NCI-H1417 treated with DMSO at 0.1 percent for 48 hours (cell line): ENCODE data around the gene NEK1.

ENCODE experiments used
- DNase-seq: peaks from one replicate; lab custom pipeline; 2025; lab: John Stamatoyannopoulos, UW

The NEK1 gene

GRCh38 chr4:169418846-169419245 is 193.5 kb downstream of the NEK1 start:
- no peak for DNase-seq

- no peak for DNase-seq
Observed at GRCh38 chr4:169417629-169418282, 194.6 kb downstream of the NEK1 start.

GRCh38 chr4:169416997-169417396 is 195.4 kb downstream of the NEK1 start:
- DNase-seq: no peak

- no peak for DNase-seq
Observed at GRCh38 chr4:169416461-169416860, 195.9 kb downstream of the NEK1 start.

GRCh38 chr4:169414913-169415312 is 197.5 kb downstream of the NEK1 start:
- no peak for DNase-seq

- DNase-seq: no peak
Observed at GRCh38 chr4:169412046-169412445, 200.3 kb downstream of the NEK1 start.

GRCh38 chr4:169410839-169411770 is 201.3 kb downstream of the NEK1 start:
- no peak for DNase-seq

DNA sequence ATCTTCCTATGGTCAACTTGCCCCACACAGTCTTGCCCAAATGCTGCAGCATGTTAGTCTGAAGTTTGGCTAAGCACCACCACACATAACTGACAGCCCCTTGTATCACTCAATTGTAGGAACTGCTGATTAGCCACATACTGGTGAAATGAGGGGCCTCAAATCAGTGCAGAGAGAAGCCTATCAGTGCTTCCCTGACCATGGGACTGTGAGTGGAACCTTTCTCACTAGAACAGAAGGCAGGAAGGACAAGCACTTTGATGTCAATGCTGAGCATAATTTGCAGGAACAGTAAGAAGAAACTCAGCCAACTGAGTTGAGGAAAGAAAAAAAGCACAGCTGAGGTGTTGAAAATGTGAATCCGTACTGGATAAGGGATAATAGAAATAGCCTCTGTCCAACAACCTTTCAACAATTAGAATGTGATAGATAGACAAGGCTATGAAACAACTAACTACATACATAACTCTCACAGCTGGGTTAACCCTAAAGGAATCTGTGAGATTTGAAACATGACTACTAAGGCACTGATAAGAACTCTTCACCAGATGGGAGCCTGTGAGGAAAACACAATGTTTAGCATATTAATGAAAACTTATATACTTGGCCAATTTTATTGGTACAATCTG is 205.1 kb downstream of the NEK1 start:
- DNase-seq: no peak

DNA sequence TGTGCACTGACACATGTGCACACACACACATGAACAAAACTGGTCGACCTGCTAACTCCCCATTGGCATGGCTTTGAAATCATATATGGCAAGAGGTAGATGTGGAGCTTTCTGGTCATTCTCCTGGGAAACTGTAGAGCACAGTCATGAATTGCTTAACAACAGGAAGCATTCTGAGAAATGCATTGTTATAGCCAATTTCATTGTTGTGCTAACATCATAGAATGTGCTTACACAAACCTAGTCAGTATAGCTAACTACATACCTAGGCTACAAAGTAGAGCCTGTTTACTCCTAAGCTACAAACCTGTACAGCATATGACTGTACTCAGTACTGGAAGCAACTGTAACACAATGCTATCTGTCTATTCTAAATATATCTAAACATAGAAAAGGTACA is 207.4 kb downstream of the NEK1 start:
- no peak for DNase-seq

DNA sequence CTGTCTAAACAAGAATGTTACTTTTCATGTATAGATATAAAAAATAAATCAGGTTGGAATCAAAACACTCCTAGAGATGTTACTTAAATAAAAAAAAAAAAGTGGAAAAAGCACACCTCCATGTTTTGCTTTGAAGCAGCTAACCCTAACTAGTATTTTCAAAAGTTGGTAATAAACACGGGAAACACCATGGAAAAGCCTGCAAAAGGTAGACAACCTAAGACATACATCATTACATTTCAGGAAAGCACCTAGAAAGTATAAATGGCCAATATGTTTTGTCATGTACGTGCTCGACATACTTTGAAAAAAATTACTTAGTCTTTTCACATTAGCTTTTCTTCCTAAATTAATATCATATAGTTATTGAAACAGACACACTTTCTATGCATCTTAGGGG is 211.6 kb downstream of the NEK1 start:
- DNase-seq: no peak

- no peak for DNase-seq
Observed at GRCh38 chr4:169399976-169400767, 212.2 kb downstream of the NEK1 start.

DNA sequence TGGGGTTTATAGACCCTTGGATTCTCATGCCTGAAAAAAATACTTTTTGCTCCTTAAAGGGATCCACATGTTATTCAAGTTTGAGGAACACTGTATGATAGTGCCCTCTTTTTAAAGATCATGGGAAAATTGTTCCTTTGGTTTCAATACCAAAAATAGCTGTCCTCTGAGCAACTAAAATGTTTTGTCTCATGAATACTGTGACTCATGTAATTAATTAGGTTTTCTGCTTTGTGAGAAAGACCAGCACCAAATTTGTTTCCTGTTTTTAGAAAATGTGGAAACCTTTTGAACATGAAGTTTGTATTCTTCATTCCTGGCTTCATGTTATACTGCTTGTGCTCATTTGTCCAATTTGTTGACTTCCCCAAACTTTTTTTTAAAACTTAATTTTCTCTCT is 214.1 kb downstream of the NEK1 start:
- DNase-seq: no peak

DNA sequence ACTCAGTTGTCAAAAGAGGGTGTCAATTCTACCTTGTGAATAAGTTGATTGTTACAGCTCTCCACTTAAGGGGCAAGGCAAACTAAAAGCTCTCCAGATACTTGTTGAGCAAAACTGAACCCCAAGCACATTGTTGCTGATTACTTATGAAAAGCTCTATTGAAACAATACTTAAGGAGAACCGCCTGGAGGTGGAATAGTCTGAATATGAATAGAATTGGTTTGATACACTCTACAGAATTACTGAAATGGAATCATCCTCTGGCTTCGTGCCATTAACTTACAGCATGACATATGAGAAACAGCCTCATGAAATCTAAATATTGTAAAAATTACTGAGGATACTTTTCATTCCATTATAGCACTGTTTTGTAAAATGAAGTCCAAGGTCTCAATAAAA is 214.6 kb downstream of the NEK1 start:
- DNase-seq: no peak

DNA sequence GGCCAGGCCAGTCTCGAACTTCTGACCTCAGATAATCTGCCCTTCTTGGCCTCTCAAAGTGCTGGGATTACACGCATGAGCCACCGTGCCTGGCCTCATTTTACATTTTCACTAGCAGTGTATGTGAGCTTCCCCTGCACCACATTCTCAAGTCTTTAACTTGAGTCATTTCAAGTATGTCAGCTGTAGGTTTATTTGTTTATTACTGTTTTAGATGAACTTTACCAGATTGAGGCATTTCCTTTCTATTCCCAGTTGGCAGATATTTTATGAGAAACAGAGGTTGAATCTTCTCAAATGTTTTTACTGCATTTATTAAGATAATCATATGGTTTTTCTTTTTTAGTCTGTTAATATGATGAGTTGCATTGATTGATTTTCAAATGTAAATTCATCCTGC is 227.0 kb downstream of the NEK1 start:
- no peak for DNase-seq

GRCh38 chr4:169384779-169385178 is 227.6 kb downstream of the NEK1 start:
- DNase-seq: no peak

DNA sequence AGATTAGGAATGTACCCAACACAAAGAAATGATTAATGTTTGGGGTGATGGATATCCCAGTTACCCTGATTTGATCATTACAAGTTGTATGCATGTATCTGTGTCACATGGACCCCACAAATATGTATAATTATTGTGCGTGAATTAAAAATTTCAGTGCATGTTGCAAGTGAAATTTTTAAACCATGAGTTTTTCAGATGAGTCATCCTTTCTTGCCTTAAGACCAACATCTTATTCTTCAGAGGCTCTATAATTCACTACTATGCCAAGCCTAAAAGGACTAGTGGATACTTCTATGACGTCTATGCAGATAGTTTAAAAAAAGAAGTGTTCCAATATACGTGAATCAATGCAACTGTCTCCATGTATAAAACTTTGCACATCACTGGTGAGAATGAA is 228.7 kb downstream of the NEK1 start:
- no peak for DNase-seq

- DNase-seq: no peak
Observed at GRCh38 chr4:169379688-169380087, 232.7 kb downstream of the NEK1 start.

DNA sequence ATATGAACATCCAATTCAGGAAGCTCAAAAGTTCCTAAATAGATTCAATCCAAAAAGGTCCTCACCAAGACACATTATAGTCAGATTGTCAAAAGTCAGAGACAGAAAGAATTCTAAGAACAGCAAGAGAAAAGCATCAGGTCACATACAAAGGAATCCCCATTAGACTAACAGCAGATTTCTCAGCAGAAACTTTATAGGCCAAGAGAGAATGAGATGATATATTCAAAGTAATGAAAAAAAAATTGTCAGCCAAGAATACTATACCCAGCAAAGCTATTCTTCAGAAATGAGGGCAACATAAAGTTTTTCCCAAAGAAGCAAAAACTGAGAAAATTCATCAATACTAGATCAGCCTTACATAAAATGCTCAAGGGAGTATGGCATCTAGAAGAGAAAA is 235.0 kb downstream of the NEK1 start:
- no peak for DNase-seq

DNA sequence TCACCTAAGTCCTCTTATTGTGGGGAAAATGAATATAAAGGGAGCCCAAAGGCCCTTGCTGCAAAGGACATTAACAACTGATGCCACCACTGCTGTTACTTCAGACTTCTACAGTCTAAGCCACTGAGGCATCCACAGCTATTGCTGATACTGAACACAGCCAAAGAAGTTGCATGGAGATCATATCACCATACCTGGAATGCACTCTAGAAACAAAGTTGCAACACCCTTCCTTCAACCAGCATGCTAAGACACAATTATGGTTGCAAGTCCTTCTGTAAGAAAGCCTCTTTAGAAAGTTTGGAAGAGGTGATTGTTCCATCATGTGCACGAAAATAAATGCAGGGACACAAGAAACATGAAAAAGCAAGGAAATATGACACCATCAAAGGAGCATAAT is 236.0 kb downstream of the NEK1 start:
- DNase-seq: no peak

DNA sequence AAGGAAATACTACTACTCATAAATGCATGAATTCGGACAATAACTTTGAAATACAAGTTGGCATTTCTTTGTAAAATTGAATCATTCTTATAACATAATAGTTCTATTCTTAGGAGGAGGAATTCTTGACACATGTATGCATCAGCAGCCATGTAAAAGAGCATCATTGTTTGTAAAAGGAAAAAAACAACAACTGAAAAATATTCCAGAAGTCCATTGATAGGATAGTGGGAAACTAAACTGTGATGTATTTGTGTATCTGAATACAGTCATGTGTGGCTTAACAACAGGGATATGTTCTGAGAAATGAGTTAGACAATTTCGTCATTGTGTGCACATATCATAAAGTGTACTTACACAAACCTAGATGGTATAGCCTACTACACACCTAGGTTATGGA is 239.6 kb downstream of the NEK1 start:
- DNase-seq: no peak

DNA sequence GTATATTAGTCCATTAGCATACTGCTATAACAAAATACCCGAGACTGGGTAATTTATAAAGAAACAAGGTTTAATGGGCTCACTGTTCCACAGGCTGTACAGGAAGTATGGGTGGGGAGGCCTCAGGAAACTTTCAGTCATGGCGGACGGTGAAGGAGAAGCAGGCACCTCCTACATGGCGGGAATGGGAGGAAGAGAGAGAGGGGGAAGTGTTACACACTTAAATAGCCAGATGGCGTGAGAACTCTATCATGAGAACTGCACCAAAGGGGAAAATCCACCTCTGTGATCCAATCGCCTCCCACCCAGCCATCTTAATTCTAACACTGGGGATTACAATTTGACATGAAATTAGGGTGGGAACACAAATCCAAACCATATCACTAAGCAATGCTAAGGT is 242.7 kb downstream of the NEK1 start:
- no peak for DNase-seq

GRCh38 chr4:169367826-169368225 is 244.6 kb downstream of the NEK1 start:
- DNase-seq: no peak
